Activated T-helper 17 cell treated with anti-CD3 and anti-CD28 coated beads, Interleukin-2, amount 50 U/mL, for 72 hours (primary cell): ENCODE data around the gene SUV39H1. TPM values are rescaled to one million over a fixed set of nuclear protein-coding genes. Genes with fewer than 3 reads are reported as not detected.
A peak's percentile ranks its signal among the peaks of the same experiment; 100 is the strongest.

Experiments
- ATAC-seq: fragments of 150-1000 bp; cut with Tn5 transposase; replicated peaks from 2 replicates; pipeline ENCODE4 v1.10.0; 2021; ENCODE audit warnings: mild to moderate bottlenecking, moderate library complexity
- H3K27ac Mint-ChIP-seq: one replicate; pipeline ENCODE4 v1.8.0; 2022; ENCODE audit warnings: mixed read lengths
- H3K27me3 Mint-ChIP-seq: one replicate; pipeline ENCODE4 v1.8.0; 2022; ENCODE audit warnings: mixed read lengths
- H3K36me3 Mint-ChIP-seq: one replicate; pipeline ENCODE4 v1.8.0; 2022; ENCODE audit warnings: low read depth, mild to moderate bottlenecking, mixed read lengths
- H3K4me1 Mint-ChIP-seq: one replicate; pipeline ENCODE4 v1.8.0; 2022; ENCODE audit warnings: mixed read lengths
- H3K4me3 Mint-ChIP-seq: one replicate; pipeline ENCODE4 v1.8.0; 2022; ENCODE audit warnings: mild to moderate bottlenecking, mixed read lengths
- H3K9me3 Mint-ChIP-seq: one replicate; pipeline ENCODE4 v1.8.0; 2022; ENCODE audit warnings: mixed read lengths
- total RNA-seq, 2 donors: library from RNA; stranded (reverse); gene quantifications; one replicate each; pipeline ENCODE4 v1.2.3, GENCODE V29; 2022

The SUV39H1 gene
- total RNA-seq, 2 donors from 2014 or later = 24.2 to 30.5 TPM

DNA sequence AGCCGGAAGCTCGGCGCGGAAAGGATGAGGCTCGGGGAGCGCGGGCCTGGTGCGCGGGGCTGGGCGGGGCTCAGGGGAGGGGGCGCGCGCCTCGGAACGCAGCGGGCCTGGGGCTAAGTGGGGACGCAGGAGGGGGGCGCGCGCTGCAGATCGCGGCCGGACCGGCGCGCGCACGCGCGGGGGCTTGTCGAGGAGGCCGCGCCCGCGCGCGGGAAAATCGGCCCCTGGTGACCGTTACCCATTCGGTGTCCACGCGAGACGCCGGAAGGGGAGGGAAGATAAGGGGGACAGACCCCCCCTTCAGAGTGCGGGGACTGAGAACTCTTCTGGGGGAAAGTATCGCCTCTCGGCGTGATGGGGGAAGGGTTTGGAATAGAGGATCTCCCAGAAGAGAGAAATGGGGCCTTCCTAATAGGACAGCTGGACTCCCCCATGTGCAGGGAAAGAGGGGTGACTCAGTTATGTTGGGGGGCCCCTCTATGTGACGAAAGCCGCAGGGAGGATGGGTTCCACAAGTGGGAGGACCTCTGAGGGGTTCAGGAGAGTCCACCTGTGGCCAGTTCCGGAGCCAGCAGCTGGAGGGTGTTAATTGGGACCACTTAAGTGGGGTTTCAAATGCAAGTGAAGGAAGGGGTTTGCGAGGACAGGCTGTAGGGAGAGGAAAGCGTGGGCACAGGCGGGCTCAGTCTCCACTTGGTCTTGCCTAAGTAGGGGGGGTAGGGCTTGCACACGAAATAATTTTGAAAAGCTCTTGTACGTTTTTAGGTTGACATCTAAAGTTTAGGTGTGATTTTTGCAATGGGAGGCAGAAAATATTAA lies 584 bp downstream of the SUV39H1 start:
- H3K4me1 Mint-ChIP-seq = peaks cover 10% of the 10 kb centered on the region
- peak; percentile 23 for ATAC-seq
- H3K9me3 Mint-ChIP-seq = no peaks in the 10 kb centered on the region
- H3K4me3 Mint-ChIP-seq = peak overlapping the region; percentile 97
- no peaks in the 10 kb centered on the region for H3K27me3 Mint-ChIP-seq
- H3K36me3 Mint-ChIP-seq = peaks cover 40% of the 10 kb centered on the region
- H3K27ac Mint-ChIP-seq = peak overlapping the region; percentile 98

DNA sequence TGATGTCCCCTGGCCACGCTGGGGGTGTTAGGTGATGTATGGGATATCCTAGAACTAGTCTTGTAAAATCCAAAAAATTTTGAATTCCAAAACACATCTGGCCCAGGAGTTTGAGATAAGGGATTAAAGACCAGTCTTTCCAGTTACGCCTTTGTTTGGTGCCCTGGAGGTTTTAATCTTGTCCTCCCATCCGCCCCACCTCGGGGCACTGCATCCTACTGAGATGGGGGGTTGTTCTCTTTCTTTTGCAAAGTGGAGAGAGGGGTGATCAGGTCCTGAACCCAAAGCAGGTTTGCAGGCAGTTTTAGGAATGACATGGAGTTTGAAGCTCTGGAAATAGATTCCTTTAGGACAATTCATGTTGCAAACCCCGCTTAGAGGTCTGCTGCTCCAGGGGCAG lies 1.8 kb downstream of the SUV39H1 start:
- Mint-ChIP-seq H3K4me3 (peak overlapping the region; percentile 97), H3K4me1 (peaks cover 10% of the 10 kb centered on the region)

DNA sequence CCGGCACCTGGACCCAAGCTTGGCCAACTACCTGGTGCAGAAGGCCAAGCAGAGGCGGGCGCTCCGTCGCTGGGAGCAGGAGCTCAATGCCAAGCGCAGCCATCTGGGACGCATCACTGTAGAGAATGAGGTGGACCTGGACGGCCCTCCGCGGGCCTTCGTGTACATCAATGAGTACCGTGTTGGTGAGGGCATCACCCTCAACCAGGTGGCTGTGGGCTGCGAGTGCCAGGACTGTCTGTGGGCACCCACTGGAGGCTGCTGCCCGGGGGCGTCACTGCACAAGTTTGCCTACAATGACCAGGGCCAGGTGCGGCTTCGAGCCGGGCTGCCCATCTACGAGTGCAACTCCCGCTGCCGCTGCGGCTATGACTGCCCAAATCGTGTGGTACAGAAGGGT lies 3.7 kb downstream of the SUV39H1 start:
- Mint-ChIP-seq H3K4me1 (peaks cover 10% of the 10 kb centered on the region), H3K4me3 (no peak overlapping the region), H3K27me3 (no peaks in the 10 kb centered on the region), H3K36me3 (peaks cover 60% of the 10 kb centered on the region), H3K27ac (no peak overlapping the region), H3K9me3 (no peaks in the 10 kb centered on the region)
- ATAC-seq = no peak

More for the DNA sequence above, 1.8 kb downstream of the SUV39H1 start:
- Mint-ChIP-seq H3K9me3 (no peaks in the 10 kb centered on the region), H3K27ac (no peak overlapping the region), H3K36me3 (peaks cover 51% of the 10 kb centered on the region), H3K27me3 (no peaks in the 10 kb centered on the region)
- ATAC-seq = no peak

DNA sequence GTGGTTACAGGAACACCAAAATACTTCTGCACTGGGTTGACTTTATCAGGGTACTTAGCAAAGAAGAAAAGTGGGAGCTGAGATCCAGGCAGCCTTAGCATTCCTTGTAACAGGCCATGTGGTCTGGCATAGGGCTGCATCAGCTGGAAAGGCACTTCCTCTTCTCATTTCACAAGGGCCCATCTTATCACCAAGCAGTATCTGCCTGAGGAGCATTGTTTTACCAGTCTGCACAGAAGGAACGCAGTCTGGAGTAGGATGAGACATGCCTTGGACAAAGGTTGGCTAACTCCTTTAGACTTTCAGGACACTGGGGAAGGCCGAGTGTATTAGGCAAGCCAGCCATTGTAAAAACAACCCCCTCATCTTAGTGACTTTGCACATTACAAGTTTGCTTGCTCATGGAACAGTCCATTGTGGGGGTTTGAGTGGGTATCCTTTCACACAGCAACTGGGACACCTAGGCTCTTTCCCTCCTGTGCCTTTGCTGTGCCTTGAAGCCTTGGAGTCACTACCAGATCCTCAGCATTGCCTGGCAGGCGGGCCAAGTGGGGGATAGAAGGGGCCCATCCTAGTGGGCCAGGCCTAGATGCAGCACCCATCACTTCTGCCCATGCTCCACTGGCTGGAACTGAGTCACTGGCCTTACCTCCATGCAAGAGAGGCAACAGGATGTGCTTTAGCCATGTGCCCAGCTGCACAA lies 4.6 kb downstream of the SUV39H1 start:
- ATAC-seq = no peak
- no peaks in the 10 kb centered on the region for H3K9me3 Mint-ChIP-seq
- H3K27me3 Mint-ChIP-seq = no peaks in the 10 kb centered on the region
- H3K36me3 Mint-ChIP-seq = peaks cover 60% of the 10 kb centered on the region
- peaks cover 4% of the 10 kb centered on the region for H3K4me1 Mint-ChIP-seq
- H3K27ac Mint-ChIP-seq = no peak overlapping the region
- H3K4me3 Mint-ChIP-seq = no peak overlapping the region

DNA sequence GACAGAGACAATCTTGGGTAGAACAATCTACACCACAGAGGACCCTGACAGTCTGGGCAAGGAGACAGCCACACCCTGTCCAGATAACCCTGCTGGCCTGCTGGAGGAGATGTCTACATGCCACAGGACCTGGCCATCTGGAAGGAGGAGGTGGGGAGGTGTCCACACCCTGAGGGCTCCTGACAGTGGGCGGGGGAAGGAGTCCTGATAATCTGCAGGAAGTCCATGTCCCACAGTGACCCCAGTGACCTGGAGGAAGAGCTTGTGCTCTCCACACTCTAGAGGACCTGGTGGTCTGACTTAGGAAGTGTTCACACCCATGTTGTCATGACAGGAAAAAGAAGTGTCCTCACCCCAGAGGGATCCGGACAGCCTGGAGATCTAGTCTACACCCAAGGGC lies 5.5 kb downstream of the SUV39H1 start:
- H3K9me3 Mint-ChIP-seq = no peaks in the 10 kb centered on the region
- H3K36me3 Mint-ChIP-seq = peaks cover 54% of the 10 kb centered on the region
- H3K4me1 Mint-ChIP-seq = peaks cover 4% of the 10 kb centered on the region
- ATAC-seq = no peak
- no peak overlapping the region for H3K27ac Mint-ChIP-seq
- no peak overlapping the region for H3K4me3 Mint-ChIP-seq
- no peaks in the 10 kb centered on the region for H3K27me3 Mint-ChIP-seq

DNA sequence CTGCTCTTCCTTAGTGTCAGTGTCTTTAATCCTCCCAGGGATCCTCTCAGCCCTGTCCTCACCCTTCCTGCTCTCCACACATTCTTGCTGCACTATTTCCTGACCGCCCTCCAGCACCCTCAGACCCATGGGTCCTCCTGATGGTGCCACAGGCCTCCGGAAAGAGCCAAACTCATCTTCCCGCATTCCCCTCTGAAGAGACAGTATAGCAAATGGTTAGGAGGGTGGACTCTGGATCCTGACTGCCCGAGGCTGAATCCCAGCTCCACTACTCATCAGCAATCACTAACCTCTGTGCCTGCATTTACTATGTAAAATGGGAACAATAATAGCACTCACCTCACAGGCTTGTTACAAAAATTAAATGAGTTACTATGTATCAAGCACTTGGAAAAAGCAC lies 6.2 kb downstream of the SUV39H1 start:
- Mint-ChIP-seq H3K9me3 (no peaks in the 10 kb centered on the region), H3K27me3 (no peaks in the 10 kb centered on the region), H3K4me1 (no peaks in the 10 kb centered on the region), H3K36me3 (peaks cover 47% of the 10 kb centered on the region), H3K27ac (no peak overlapping the region), H3K4me3 (no peak overlapping the region)
- ATAC-seq = no peak

DNA sequence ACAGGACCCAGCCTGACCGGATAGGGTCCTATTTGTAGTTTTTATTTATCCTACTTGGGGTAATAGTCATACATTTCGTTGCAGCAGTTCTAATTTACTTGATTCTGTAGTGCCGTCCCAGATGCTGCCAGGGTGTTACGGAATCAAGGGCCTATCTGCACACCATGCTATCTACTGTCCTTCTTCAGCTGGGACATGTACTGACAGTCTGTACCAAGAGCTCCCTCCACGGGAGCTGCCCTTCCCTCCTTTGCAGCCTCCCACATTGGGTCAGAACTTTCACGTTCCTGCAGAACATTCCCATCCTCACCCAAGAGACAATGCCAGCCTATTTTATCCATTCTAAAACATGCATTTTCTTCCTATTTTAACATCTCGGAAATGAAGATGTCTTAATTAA lies 6.7 kb downstream of the SUV39H1 start:
- Mint-ChIP-seq H3K4me1 (no peaks in the 10 kb centered on the region), H3K36me3 (peaks cover 45% of the 10 kb centered on the region), H3K9me3 (no peaks in the 10 kb centered on the region), H3K27ac (no peak overlapping the region), H3K4me3 (no peak overlapping the region), H3K27me3 (no peaks in the 10 kb centered on the region)
- no peak for ATAC-seq

DNA sequence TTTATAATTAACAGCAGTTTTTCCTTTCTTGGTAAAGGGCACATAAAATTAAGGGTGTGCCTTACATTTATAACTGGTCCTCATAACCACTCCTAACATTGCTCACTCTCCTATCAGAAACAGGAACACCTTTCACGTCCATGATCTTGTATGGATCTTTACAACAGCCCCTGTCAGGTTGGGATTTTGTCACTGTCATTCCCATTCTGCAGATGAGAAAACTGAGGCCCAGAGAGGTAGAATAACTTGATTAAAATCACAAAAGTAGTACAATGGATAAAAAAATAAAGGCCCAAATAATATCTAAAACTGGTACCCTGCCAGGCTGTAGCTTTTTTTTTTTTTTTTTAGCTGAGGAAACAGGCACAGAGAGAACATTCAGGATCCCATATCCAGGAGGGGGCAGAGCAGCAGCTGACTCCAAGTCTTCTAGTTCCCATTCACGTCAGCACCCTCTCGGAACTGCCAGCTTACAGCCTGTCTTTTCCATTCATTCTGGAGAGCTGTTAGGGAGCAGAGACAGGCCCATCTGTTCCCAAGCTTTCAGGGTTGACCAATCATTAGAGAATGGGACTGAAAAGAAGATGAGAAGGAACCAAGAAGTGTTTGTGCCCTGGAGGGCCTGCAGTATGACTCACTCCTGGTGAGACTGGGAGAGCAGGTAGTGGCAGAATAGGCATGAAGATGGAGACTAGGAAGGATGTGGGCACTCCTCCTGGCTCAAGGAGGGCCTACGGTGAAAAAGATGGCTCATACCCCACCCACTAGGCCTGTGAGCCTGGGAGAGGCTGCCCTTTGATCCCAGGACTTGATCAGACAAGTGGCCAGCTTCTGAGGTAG lies 7.3 kb downstream of the SUV39H1 start:
- peaks cover 44% of the 10 kb centered on the region for H3K36me3 Mint-ChIP-seq
- H3K4me3 Mint-ChIP-seq = no peak overlapping the region
- no peaks in the 10 kb centered on the region for H3K27me3 Mint-ChIP-seq
- H3K27ac Mint-ChIP-seq = peak overlapping the region; percentile 78
- ATAC-seq = no peak
- H3K9me3 Mint-ChIP-seq = no peaks in the 10 kb centered on the region
- no peaks in the 10 kb centered on the region for H3K4me1 Mint-ChIP-seq

DNA sequence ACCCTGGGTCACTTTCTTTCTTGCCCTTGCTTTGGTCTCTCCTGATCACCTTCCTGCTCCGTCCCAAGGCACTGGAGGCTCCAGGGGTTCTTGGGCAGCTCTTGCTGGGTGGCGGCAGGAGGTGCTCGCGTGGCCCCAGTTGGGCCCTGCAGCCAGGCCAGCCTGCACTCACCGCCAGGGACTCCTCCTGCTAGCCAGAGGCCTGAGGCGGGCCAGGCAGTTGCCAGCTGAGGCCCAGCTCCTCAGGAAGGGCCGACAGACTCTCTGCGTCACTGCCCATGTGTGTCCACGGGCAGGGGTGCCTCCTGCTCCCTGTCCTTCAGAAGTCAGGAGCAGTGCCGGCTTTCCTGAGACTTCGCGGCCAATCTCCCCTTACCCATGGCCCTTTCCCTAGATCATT lies 9.3 kb downstream of the SUV39H1 start:
- Mint-ChIP-seq H3K27me3 (no peaks in the 10 kb centered on the region), H3K4me3 (no peak overlapping the region), H3K36me3 (peaks cover 29% of the 10 kb centered on the region), H3K9me3 (no peaks in the 10 kb centered on the region), H3K27ac (no peak overlapping the region), H3K4me1 (peaks cover 5% of the 10 kb centered on the region)
- no peak for ATAC-seq

DNA sequence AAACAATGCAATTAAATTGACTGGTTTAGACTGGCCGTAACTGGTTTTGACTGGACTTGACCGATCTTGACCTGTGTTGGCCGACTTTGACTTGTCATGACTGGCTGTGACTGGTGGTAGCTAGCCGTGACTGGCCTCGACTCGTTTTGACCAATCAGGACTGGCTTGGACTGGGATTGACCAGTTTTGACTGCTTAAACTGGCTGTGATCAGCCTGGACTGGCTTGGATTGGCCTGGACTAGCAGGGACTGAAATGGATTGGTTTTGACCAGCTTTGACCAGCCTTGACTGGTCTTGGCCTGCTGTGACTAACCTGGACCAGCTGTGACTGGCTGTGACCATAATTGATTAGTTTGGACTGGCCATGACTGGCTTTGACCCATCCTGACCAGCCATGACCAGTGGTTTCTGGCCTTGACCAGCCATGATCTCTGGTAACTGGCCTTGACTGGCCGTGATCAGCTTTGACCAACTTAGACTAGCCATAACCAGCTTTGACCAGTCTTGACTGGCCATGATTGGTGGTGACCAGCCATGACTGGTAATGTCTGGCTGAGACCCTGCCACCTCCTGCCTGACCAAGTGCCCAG lies 13.1 kb downstream of the SUV39H1 start:
- H3K4me3 Mint-ChIP-seq = no peak overlapping the region
- no peak for ATAC-seq
- peaks cover 13% of the 10 kb centered on the region for H3K36me3 Mint-ChIP-seq
- no peaks in the 10 kb centered on the region for H3K9me3 Mint-ChIP-seq
- no peaks in the 10 kb centered on the region for H3K27me3 Mint-ChIP-seq
- H3K4me1 Mint-ChIP-seq = peaks cover 41% of the 10 kb centered on the region
- H3K27ac Mint-ChIP-seq = no peak overlapping the region

DNA sequence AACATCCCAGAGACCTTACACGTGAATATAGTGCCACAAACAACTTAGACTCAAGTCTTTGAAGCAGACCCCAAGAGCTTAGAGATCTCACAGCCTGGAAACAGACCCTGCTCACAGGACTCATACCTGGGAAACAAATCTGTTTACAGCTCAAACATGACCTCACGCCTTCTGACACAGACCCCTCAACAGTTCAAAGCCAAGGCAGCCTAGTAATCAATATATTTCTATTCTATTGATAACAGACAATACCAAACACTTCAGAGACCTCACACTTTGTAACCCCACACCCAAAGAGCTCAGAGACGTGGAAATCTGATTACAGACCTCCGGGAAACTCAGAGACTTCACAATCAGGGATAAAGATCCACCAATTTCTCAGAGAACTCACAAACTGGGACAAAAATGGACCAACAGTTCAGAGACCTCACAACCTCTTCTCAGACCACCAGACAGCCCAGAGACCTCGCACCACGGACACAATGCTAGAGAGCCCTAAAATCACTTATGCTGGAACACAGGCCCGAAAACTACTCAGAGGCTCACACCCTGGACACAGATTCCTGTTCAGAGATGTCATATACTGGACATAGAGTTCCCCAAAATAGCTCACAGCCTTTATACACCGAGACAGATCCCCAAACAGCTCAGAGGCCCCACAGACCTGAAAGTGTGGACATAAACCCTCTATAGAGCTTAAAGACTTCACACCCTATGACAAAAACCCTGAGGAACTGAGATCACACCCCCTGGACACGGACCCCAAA lies 14.8 kb downstream of the SUV39H1 start:
- peak overlapping the region; percentile 91 for H3K27ac Mint-ChIP-seq
- peaks cover 13% of the 10 kb centered on the region for H3K36me3 Mint-ChIP-seq
- no peaks in the 10 kb centered on the region for H3K9me3 Mint-ChIP-seq
- ATAC-seq = no peak
- H3K27me3 Mint-ChIP-seq = no peaks in the 10 kb centered on the region
- H3K4me1 Mint-ChIP-seq = peaks cover 59% of the 10 kb centered on the region
- H3K4me3 Mint-ChIP-seq = peak overlapping the region; percentile 76

DNA sequence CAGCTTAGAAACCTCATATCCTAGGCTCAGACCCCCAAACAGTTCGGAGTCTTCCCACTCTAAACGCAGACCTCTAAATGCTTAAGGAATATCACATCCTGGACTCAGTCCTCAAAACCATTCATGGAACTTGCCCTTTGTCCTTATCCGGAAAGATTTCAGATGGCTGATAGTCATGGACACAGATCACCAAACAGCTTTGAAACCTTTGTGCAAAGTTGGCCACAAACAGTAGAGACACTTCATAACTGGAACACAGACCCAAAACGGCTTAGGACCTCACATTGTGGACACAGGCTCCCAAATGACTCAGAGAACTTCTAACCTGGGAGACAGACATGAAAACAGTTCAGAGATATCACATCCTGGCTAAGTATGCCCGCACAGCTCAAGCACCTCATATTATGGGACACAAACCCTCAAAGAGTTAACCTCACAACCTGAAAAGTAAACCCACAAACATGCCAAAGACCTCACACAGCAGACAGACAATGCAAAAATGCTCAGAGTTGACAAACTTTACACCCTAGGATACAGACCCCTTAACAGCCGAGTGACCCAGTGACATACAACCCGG lies 15.5 kb downstream of the SUV39H1 start:
- H3K27me3 Mint-ChIP-seq = no peaks in the 10 kb centered on the region
- H3K9me3 Mint-ChIP-seq = no peaks in the 10 kb centered on the region
- peak overlapping the region; percentile 91 for H3K27ac Mint-ChIP-seq
- peaks cover 13% of the 10 kb centered on the region for H3K36me3 Mint-ChIP-seq
- H3K4me1 Mint-ChIP-seq = peaks cover 63% of the 10 kb centered on the region
- H3K4me3 Mint-ChIP-seq = peak overlapping the region; percentile 76
- ATAC-seq = peak; percentile 10

DNA sequence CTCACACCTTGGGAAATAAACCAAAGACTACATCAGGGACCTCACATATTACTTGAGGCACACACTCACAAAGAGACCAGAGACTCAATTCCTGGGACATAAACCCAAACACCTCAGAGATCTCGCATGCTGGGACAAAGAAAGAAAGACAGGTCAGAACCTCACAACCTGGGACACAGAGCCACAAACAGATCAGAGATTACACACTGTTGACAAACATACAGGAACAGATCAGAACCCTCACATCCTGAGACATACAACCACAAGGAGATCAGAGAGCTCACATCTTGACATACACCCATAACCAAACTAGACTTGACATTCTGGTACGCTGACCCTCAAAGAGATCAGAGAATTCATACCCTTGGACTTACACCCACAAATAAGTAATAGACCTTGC lies 17.3 kb downstream of the SUV39H1 start:
- H3K27ac Mint-ChIP-seq = peak overlapping the region; percentile 91
- H3K4me1 Mint-ChIP-seq = peaks cover 73% of the 10 kb centered on the region
- H3K9me3 Mint-ChIP-seq = no peaks in the 10 kb centered on the region
- no peaks in the 10 kb centered on the region for H3K27me3 Mint-ChIP-seq
- H3K4me3 Mint-ChIP-seq = peak overlapping the region; percentile 76
- H3K36me3 Mint-ChIP-seq = peaks cover 13% of the 10 kb centered on the region
- ATAC-seq = peak; percentile 54
